ENCODE results near the gene ARFGAP2. TPM values are rescaled to one million over a fixed set of nuclear protein-coding genes. Genes with fewer than 3 reads are reported as not detected.

The ARFGAP2 gene
- total and polyA plus RNA-seq, 12 donors: 72.3 to 411 (median 104) TPM

DNA sequence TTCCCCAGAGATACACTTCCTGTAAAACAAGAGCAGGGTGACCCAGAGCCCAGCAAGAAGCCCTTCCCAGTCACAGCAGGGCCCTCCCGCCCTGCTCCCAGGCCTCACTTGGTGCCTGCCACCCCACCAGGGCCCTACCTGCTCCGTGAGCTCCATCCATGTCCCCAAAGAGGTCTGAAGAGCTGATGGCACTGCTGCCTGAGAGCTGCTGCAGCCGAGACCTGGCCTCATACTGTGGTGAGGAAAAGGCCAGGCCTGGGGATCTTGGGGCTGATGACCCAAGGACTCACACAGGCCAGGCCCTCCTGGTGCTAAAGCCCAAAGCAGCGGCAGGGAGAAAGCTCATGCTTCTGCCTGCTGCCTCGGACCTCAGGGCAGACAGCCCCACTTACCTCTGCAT, 10.3 kb downstream of the ARFGAP2 start:
- Histone ChIP-seq H3K4me3 (no peak overlapping the region), H3K9me3 (replicated peaks in 1 of 3) (no peaks in the 10 kb centered on the region), H3K4me1 (replicated peaks in 1 of 2) (peaks cover 5 to 11% of the 10 kb centered on the region in 2 donors), H3K27ac (no peak overlapping the region), H3K36me3 (replicated peaks in 1 of 2) (peaks cover 0 to 79% of the 10 kb centered on the region in 2 donors), H3K27me3 (no peaks in the 10 kb centered on the region)
- 86 to 92% (median 89%) methylated on average over 5 of the region's 5 CpGs for WGBS, 4 donors
- TF ChIP-seq, protein P1, sequence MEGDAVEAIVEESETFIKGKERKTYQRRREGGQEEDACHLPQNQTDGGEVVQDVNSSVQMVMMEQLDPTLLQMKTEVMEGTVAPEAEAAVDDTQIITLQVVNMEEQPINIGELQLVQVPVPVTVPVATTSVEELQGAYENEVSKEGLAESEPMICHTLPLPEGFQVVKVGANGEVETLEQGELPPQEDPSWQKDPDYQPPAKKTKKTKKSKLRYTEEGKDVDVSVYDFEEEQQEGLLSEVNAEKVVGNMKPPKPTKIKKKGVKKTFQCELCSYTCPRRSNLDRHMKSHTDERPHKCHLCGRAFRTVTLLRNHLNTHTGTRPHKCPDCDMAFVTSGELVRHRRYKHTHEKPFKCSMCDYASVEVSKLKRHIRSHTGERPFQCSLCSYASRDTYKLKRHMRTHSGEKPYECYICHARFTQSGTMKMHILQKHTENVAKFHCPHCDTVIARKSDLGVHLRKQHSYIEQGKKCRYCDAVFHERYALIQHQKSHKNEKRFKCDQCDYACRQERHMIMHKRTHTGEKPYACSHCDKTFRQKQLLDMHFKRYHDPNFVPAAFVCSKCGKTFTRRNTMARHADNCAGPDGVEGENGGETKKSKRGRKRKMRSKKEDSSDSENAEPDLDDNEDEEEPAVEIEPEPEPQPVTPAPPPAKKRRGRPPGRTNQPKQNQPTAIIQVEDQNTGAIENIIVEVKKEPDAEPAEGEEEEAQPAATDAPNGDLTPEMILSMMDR (IDR thresholded peaks at IDR 0.05): no peak
- no peak for TF ChIP-seq POLR2A (IDR thresholded peaks at IDR 0.05)
- intact Hi-C loops (cut with DNase I): no loop called here
- no peak for DNase-seq

DNA sequence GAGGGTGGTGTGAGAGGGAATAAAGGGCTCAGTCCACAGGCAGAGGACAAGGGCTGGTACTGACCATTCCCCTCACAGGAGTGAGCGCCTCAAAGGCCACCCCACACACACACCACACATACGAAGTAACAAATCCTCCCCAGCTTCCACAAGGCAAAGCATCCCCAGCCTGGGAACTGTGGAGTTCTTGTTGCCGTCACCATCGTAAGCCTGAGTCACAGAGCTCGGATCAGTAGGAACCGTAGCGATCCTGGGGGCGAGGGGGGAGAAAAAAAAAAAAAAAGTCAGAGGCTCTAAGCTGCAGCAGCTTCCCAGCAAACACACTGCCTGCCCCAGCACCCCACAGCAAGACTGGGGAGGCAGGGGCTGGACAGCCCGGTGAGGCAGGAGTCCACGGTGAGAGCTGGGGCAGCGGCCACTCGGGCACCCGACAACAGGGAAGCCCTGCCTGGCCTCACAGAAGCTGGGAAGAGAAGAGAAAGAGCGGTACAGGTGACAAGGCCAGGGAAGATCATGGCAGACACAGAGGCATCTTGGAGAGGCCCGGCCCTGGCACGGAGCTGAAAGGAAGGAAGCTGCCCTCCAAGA, 11.3 kb downstream of the ARFGAP2 start:
- no peak for DNase-seq
- intact Hi-C loops (cut with DNase I): no loop called here
- Histone ChIP-seq H3K27me3 (no peaks in the 10 kb centered on the region), H3K36me3 (replicated peaks in 1 of 2) (peaks cover 0 to 69% of the 10 kb centered on the region in 2 donors), H3K9me3 (replicated peaks in 1 of 3) (no peaks in the 10 kb centered on the region), H3K4me1 (replicated peaks in 1 of 2) (peaks cover 5 to 14% of the 10 kb centered on the region in 2 donors), H3K27ac (no peak overlapping the region), H3K4me3 (no peak overlapping the region)
- TF ChIP-seq, protein P1 (IDR thresholded peaks at IDR 0.05): no peak
- TF ChIP-seq POLR2A (IDR thresholded peaks at IDR 0.05): no peak
- 82 to 92% (median 85%) methylated on average over 15 to 16 of the region's 16 CpGs for WGBS, 4 donors

GRCh38 chr11:47164321-47164720, 12.4 kb downstream of the ARFGAP2 start:
- H3K4me1 ChIP-seq (replicated peaks in 1 of 2): peaks cover 5 to 14% of the 10 kb centered on the region in 2 donors
- H3K9me3 ChIP-seq (replicated peaks in 1 of 3): no peaks in the 10 kb centered on the region
- TF ChIP-seq, protein P1 (IDR thresholded peaks at IDR 0.05): no peak
- no peak for TF ChIP-seq POLR2A (IDR thresholded peaks at IDR 0.05)
- H3K27me3 ChIP-seq: no peaks in the 10 kb centered on the region
- DNase-seq: no peak
- no peak overlapping the region for H3K4me3 ChIP-seq
- intact Hi-C loops (cut with DNase I): no loop called here
- H3K36me3 ChIP-seq (replicated peaks in 1 of 2): peaks cover 0 to 59% of the 10 kb centered on the region in 2 donors
- 55 to 73% (median 64%) methylated on average over 2 to 4 of the region's 4 CpGs for WGBS, 4 donors
- no peak overlapping the region for H3K27ac ChIP-seq

GRCh38 chr11:47163898-47164297, 12.8 kb downstream of the ARFGAP2 start:
- no peaks in the 10 kb centered on the region for H3K27me3 ChIP-seq
- no peak overlapping the region for H3K4me3 ChIP-seq
- H3K27ac ChIP-seq: no peak overlapping the region
- no peak for DNase-seq
- peaks cover 5 to 14% of the 10 kb centered on the region in 2 donors for H3K4me1 ChIP-seq (replicated peaks in 1 of 2)
- no peaks in the 10 kb centered on the region for H3K9me3 ChIP-seq (replicated peaks in 1 of 3)
- H3K36me3 ChIP-seq (replicated peaks in 1 of 2): peaks cover 0 to 54% of the 10 kb centered on the region in 2 donors
- TF ChIP-seq, protein P1 (IDR thresholded peaks at IDR 0.05): no peak
- no peak for TF ChIP-seq POLR2A (IDR thresholded peaks at IDR 0.05)
- intact Hi-C loops (cut with DNase I): no loop called here
- WGBS, 4 donors: 85 to 90% (median 88%) methylated on average over 11 to 15 of the region's 15 CpGs

All from adrenal gland (tissue), 12 donors.